HG03175 (cell line): ENCODE measurements around the gene SPTBN5.

ENCODE experiments used
- ATAC-seq: cut with Tn5 transposase; IDR thresholded peaks from one replicate; pipeline ENCODE4 v1.9.1; 2021; ENCODE audit warnings: mild to moderate bottlenecking, moderate library complexity; ENCODE audit not compliant: unreplicated experiment

Gene SPTBN5

DNA sequence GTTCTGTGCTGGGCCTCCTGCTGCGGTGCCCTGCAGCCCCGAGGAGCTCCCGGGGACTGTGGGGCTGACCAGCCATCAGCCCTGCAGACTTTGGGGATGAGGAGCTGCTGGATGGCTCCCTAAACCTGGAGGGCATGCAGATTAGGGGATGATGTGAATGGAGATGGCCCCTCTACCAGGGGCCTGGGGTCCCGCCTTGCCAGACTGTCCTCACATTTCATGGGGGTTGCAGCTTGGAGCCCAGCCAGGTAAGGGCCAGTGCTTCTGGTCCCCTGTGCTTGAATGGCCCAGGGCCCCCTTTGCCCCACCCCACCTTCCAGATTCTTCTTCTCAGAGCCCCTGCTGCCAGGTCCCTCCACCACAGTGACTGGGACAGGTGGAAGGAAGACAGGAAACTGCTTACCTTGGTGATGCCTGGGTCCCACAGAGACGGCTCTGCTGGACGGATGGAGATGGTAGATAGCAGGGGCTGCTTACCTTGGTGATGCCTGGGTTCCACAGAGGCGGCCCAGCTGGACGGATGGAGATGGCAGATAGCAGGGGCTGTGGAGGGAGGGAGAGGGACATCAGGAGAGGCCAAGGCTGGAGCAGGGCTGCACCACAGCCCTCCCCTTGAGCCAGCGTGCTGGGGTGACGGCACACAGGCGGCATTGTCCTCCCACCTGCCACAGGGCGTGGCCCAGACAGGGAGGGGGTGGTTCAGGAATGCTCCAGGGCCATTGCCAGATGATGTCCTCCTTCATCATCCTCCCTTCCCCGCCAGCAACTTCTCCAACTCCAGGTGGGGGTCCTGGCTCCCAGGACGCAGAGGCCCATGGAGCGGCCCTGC, at the start of gene SPTBN5:
SPTBN5 (minus strand) TSS at position 632 of the 829 bp plus-strand sequence; CDS start at position 76, 556 bp downstream.
- ATAC-seq = no peak

DNA sequence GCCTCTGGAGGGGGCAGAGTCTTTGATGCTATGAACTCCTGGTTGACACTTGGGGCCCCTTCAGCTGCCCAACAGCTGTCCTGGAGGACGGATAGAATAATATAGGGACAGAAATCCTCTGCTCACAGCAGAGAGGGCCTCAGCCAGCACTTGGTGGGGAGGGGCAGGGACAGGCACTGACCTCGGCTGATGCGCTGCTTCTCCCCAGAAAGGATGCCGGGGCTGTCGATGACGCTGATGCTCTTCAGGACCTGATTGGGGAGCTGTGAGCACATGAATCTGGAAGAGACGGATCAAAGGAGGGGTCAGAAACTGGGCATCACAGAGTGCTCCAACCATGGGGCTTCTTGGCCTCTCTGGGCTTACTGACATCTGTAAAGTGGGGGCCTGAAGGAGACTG, 49.0 kb upstream of the SPTBN5 start:
- no peak for ATAC-seq

DNA sequence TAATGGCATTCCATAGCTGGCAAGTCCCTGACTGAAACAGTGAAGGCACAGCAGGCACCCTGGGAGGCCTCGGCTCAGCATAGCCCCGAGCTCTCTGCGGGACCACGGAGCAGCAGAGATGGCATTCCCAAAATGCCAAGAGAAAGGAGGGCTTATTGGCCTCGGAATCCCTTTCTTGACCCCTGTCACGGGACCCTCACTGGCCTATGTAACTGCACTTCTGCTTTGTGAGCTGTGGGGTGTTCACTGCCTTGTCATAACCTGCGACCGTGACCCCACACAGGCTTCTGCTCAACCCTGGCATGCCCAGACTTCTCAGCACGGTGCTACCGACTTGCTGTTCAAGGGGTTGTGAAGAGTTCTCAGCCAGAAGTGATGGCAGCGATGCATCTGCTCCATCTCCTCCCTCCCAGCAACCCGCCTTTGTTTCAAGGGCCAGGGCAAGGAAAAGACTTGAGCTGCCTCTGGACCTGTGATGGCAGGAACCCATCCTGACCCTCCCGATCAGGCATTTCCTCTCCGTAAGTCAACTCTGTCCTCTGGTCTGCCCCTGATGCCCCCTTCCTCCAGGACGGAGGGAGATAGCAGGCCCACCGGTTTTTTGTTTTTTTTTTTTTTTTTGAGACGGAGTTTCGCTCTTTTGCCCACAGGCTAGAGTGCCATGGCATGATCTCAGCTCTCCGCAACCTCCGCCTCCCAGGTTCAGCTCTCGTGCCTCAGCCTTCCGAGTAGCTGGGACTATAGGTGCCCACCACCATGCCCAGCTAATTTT, 48.0 kb upstream of the SPTBN5 start:
- ATAC-seq = no peak

- no peak for ATAC-seq
Observed at GRCh38 chr15:41940441-41940857, 46.6 kb upstream of the SPTBN5 start.

DNA sequence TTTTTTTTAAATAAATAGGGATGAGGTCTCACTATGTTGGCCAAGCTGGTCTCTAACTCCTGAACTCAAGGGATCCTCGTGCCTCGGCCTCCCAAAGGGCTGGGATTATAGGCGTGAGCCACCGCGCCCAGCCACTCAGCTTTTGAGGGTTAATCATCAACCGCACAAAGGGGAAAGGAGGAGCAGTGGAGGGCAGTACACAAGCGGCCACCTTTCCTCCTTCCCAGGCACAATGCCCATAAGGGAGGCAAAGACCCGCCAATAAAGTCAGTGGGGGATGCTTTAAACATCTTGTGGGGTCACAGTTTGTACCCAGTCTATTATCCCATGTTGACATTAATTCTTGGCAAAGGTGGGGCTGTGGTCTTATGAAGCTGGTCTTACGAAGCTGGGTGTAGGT, 46.1 kb upstream of the SPTBN5 start:
- ATAC-seq = no peak

GRCh38 chr15:41937568-41937923, 43.7 kb upstream of the SPTBN5 start:
- ATAC-seq = no peak

DNA sequence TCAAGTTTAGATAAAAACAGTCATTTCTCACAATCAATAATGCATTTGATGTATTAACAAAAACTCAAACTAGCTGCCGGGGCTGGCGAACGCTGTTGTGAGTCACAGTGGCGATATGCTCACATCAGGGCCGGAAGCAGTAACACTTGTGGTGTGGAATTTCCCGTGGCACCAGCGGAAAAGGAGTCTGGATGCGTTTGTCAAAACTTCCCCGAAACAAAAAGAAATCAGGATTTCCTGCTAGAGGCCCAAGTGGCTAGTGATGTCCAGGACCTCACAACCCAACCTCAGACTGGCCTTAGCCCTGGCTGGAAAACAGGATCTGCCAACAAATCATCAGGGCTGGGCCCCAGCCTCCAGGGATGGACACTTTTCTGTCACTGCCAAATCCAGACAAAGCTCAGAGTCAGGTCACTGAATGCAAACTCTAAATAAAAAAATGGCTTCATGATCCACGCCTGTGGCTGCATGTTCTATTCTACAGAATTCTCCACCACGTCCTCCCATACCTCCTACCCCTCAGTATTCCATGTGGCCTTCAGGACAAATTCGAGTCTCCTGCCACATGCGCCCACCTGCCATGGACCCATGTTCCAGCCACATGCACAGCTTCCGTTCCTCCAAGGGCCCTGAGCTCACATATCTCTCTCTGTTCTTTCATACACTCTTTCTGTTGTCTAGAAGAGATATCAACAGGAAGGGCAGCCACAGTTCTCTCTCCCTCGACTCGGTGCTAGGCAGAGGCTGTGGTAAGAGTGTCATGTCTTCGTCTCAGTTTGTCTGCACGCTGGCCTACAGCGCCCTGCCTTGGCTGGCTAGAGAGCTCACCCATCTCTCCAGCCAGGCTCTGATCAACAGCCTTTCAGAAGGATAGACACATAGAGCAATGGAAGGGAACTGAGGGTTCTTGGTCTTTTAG, 43.1 kb upstream of the SPTBN5 start:
- ATAC-seq = no peak

DNA sequence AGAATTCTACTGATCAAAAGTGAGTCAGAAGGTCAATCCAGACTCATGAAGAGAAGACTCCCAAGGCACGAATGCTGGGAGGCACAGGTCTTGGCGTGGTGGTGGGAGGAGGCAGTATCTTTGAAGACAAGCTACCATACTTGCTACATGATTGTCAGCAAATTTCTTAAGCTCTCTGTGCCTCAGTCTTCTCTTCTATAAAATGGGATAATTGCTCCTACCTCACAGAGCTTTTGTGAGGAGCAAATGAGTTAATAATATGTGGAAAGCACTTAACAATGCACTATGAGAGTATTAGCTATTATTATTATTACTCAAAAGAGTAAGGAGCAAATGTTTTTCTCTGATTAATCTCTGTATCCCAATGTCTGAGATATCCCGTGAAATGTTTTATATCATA, 42.3 kb upstream of the SPTBN5 start:
- ATAC-seq = no peak

DNA sequence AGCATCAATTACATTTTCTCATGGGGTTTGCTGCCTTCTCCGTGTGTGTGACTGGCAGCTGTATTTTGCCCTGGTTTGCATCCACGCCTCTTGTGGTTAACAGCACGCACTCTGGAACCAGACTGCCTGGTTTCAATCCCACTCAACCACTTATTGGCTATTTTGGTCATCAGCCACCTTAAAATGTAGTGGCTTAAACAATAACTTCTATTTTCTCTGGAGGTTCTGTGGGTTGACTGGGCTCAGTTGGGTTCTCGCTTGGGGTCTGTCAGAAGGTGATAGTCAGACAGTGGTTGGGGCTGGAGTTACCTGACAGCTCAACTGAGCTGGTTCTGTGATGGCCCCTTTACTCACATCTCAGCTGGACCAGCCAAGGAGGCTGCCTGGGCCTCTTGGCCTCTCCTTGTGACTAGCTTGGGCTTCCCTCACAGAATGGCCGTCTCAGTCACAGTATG, 41.7 kb upstream of the SPTBN5 start:
- ATAC-seq = peak; percentile 56

DNA sequence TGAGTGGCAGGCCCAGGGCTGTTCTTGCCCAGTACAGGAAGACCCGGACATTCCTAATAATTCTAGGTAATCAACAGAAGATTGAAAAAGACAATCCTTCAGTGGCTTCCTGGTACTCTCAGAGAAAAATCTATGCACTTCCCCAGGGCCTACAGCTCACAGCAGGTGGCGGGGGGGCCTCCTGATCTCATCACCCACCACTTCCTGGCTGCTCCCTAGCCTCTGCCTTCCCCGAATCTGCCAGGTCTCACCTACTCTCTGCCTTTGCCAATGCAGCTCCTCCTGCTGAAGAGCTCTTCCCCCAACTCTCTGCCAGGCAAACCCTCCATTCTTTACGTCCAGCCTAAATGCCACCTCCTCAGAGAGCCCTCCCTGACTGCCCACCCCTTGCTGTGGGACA, 41.0 kb upstream of the SPTBN5 start:
- no peak for ATAC-seq

- ATAC-seq = no peak
Observed at GRCh38 chr15:41933771-41934170, 39.9 kb upstream of the SPTBN5 start.

DNA sequence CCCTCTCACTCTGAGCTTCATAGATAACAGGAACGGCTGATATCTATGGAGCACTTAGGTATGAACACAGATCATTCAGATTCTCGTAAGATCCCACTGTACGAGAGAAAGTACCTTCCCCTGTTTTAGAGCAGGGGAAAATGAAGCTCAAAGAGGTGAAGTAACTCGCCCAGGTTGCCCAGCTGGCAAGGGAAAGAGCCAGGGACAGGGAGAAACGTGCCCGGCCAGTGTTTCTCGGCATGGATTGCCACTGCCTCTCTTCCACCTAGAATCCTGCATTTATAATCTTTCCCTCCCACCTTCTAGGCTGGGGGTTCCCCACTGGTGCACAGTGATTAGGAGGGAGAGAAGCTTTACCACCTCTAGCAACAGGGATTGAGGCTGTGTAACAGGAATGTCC, 39.5 kb upstream of the SPTBN5 start:
- ATAC-seq = no peak

GRCh38 chr15:41932511-41933289, 38.8 kb upstream of the SPTBN5 start:
- ATAC-seq = no peak

GRCh38 chr15:41932101-41932500, 38.2 kb upstream of the SPTBN5 start:
- ATAC-seq = no peak

DNA sequence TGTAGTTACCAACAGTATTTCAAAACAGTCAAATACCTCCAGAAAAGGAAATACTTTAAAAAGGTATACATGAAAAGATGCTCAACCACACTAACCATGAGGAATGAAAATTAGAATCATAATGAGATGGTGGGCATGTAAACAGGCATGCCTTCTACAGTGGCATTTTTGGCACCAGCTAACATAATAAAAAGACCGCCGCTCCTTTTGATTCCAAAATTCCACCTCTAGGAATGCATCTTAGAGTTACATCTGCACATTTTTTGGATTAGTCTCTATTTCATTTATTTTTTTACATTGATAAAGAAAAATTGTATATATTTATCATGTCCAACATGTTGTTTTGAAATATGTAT, 37.0 kb upstream of the SPTBN5 start:
- ATAC-seq = no peak

GRCh38 chr15:41930221-41930866, 36.5 kb upstream of the SPTBN5 start:
- ATAC-seq = no peak

GRCh38 chr15:41928637-41929620, 35.1 kb upstream of the SPTBN5 start:
- peak; percentile 61 for ATAC-seq

- ATAC-seq = no peak
Observed at GRCh38 chr15:41928100-41928499, 34.2 kb upstream of the SPTBN5 start.

- ATAC-seq = no peak
Observed at GRCh38 chr15:41927536-41927935, 33.7 kb upstream of the SPTBN5 start.
